HepG2 (cell line): ENCODE measurements around the gene PARD3. TPM values are rescaled to one million over a fixed set of nuclear protein-coding genes. Genes with fewer than 3 reads are reported as not detected.

Source experiments
- ATAC-seq: fragments of 200-7000 bp; cut with Tn5 transposase; 3 replicates; pipeline ENCODE4 v1.9.1; 2020; ENCODE audit warnings: mild to moderate bottlenecking, moderate library complexity
- BruUV-seq: library from RNA; stranded (reverse); fragments of 400-500 nt; replicated peaks from 2 replicates; lab custom pipeline; 2021; lab: Mats Ljungman, UMichigan
- CTCF ChIA-PET: fragments of 300-600 bp; formaldehyde crosslinking; extraction: SDS; loops from one replicate; lab custom pipeline; 2021; ENCODE audit warnings: low total read pairs, inconsistent platforms, low intra/inter-chr PET ratio; lab: Yijun Ruan, JAX
- POLR2A ChIA-PET: fragments of 350-600 bp; sonication (Branson Sonifier 250); formaldehyde crosslinking; loops from one replicate; lab custom pipeline; 2020; ENCODE audit warnings: antibody characterized with exemption, inconsistent platforms; lab: Yijun Ruan, JAX
- DNase-seq: peaks from one replicate; pipeline ENCODE4 v3.0.0-alpha.2; 2015; ENCODE audit warnings: low spot score
- FAIRE-seq: peaks from 3 replicates; lab custom pipeline; 2011; peaks lifted over from hg19 to GRCh38; lab: Jason Lieb, UNC
- H2AFZ ChIP-seq: one replicate; pipeline ENCODE4 v1.6.1; 2011; ENCODE audit warnings: low read length, inconsistent platforms
- H3K27ac ChIP-seq: fragments of 300-600 bp; 3 replicates; pipeline ENCODE4 v1.8.0; 2011; ENCODE audit warnings: mixed run types, mild to moderate bottlenecking, mixed read lengths, low read length, inconsistent platforms; ENCODE audit not compliant: insufficient read depth; ENCODE audit errors: extremely low read length
- H3K27me3 ChIP-seq, 2 experiments: fragments of 200-600 bp in 1 of 2; 2 replicates in 1 of 2; 3 replicates in 1 of 2; pipeline versions ENCODE4 v1.6.0 to v1.8.0; 2011; ENCODE audit warnings: low read length in 2 of 2, mild to moderate bottlenecking in 2 of 2, moderate library complexity in 2 of 2, inconsistent platforms in 1 of 2; ENCODE audit not compliant: insufficient read depth in 2 of 2, control insufficient read depth in 1 of 2
- H3K36me3 ChIP-seq, 2 experiments: fragments of 200-600 bp in 1 of 2; replicated peaks in 1 of 2; 2 replicates in 1 of 2; 3 replicates in 1 of 2; pipeline versions ENCODE4 v1.5.1 to v1.8.0; 2011; ENCODE audit warnings: low read length in 2 of 2, inconsistent platforms in 1 of 2; ENCODE audit not compliant: insufficient read depth in 2 of 2, control insufficient read depth in 1 of 2
- H3K4me1 ChIP-seq: 2 replicates; pipeline ENCODE4 v1.5.1; 2012; ENCODE audit warnings: low read length, inconsistent platforms; ENCODE audit not compliant: insufficient read depth
- H3K4me2 ChIP-seq: 2 replicates; pipeline ENCODE4 v1.6.0; 2011; ENCODE audit warnings: low read depth, low read length, inconsistent platforms
- H3K4me3 ChIP-seq, 3 experiments: fragments of 200-600 bp in 1 of 3; sonication (generic), shearing (Covaris generic) in 1 of 3; replicated peaks in 1 of 3; 2 replicates each; pipeline ENCODE4 v1.5.1; 2011 to 2016; ENCODE audit warnings: low read length in 3 of 3, inconsistent platforms in 2 of 3, low read depth in 2 of 3, mild to moderate bottlenecking in 2 of 3, control low read depth in 1 of 3, mixed read lengths in 1 of 3; ENCODE audit not compliant: insufficient read depth in 1 of 3
- H3K79me2 ChIP-seq: one replicate; pipeline ENCODE4 v1.6.1; 2011; ENCODE audit warnings: low read length, inconsistent platforms; ENCODE audit not compliant: insufficient read depth
- H3K9ac ChIP-seq: 2 replicates; pipeline ENCODE4 v1.6.0; 2011; ENCODE audit warnings: mild to moderate bottlenecking, low read depth, low read length, inconsistent platforms; ENCODE audit not compliant: insufficient read depth
- H3K9me3 ChIP-seq: 2 replicates; pipeline ENCODE4 v1.5.1; 2012; ENCODE audit warnings: mild to moderate bottlenecking, low read length
- H4K20me1 ChIP-seq: 2 replicates; pipeline ENCODE4 v1.6.0; 2011; ENCODE audit warnings: inconsistent platforms, mild to moderate bottlenecking, low read length, moderate library complexity; ENCODE audit not compliant: insufficient read depth
- MYC ChIP-seq: sonication (generic); formaldehyde crosslinking; IDR thresholded peaks from 2 replicates; pipeline ENCODE4 v1.9.0; 2021; ENCODE audit warnings: missing genetic modification reagents, borderline replicate concordance
- NONO ChIP-seq, 2 experiments: fragments of 450-650 bp in 1 of 2; sonication (generic) in 1 of 2; formaldehyde crosslinking in 1 of 2; IDR thresholded peaks in 1 of 2; conservative IDR thresholded peaks in 1 of 2; 2 replicates each; pipeline versions ENCODE4 v1.6.1 to v1.8.0; 2017 to 2022; ENCODE audit warnings: mild to moderate bottlenecking in 1 of 2, missing genetic modification reagents in 1 of 2, moderate library complexity in 1 of 2
- SNRNP70 ChIP-seq: fragments of 200-400 bp; formaldehyde crosslinking; IDR thresholded peaks from 2 replicates; pipeline ENCODE4 v1.6.1; 2017; ENCODE audit warnings: mild to moderate bottlenecking, low read depth, low read length, moderate library complexity
- ZBTB33 ChIP-seq: sonication (generic); formaldehyde crosslinking; IDR thresholded peaks from 2 replicates; pipeline ENCODE4 v1.4.0; 2020; ENCODE audit warnings: missing genetic modification reagents
- ZBTB38 ChIP-seq: sonication (generic); formaldehyde crosslinking; IDR thresholded peaks from 2 replicates; pipeline ENCODE4 v1.5.1; 2020; ENCODE audit warnings: mild to moderate bottlenecking, missing genetic modification reagents
- ZNF598 ChIP-seq: sonication (generic); formaldehyde crosslinking; IDR thresholded peaks from 2 replicates; pipeline ENCODE4 v1.5.1; 2020; ENCODE audit warnings: mild to moderate bottlenecking, missing genetic modification reagents, borderline replicate concordance
- ZNF687 ChIP-seq: sonication (generic); formaldehyde crosslinking; IDR thresholded peaks from 2 replicates; pipeline ENCODE4 v1.5.1; 2020; ENCODE audit warnings: mild to moderate bottlenecking, missing genetic modification reagents, moderate library complexity
- WGBS: methylation state at CpG from one replicate; pipeline ENCODE4 v1.1.6; 2017; ENCODE audit warnings: low lambda C conversion rate; 5-methylcytosine and 5-hydroxymethylcytosine counted together
- in situ Hi-C: cut with HindIII; loops from 2 replicates; pipeline ENCODE4 v1.10.0; 2017; ENCODE audit warnings: low pct_unique_long_range_greater_than_20kb; ENCODE audit not compliant: extremely low pct_ligation_motif_present
- intact Hi-C: fragments of 100-400 bp; cut with micrococcal nuclease; formaldehyde crosslinking; loops from one replicate; pipeline ENCODE4 v1.10.0; 2022; ENCODE audit not compliant: unreplicated experiment
- polyA plus RNA-seq, 8 experiments: library from polyadenylated mRNA; depleted of rRNA in 3 of 8; stranded (reverse) in 7 of 8; unstranded in 1 of 8; fragments of >200 nt; fragmentation: Illumina TruSeq in 4 of 8; extraction: Trizol in 4 of 8; gene quantifications; 2 replicates each; pipeline versions ENCODE4 v1.2.1 to v1.2.3, GENCODE V29; 2011 to 2016; ENCODE audit warnings: low read depth in 4 of 8, missing spikeins in 1 of 8, mixed read lengths in 1 of 8; ENCODE audit not compliant: insufficient read depth in 1 of 8
- total RNA-seq, 5 experiments: library from RNA; depleted of rRNA; stranded (reverse); fragments of >200 nt; fragmentation: Illumina TruSeq; extraction: Trizol; gene quantifications; 2 replicates each; pipeline ENCODE4 v1.2.3, GENCODE V29; 2016; ENCODE audit warnings: low read depth in 1 of 5

Gene PARD3
- total and polyA plus RNA-seq, 2 of the 13 experiments (the other 11 are each of a cell fraction or from before 2014, with no cell fraction given) = 40.9 to 60.0 TPM

- no peaks in the 10 kb centered on the region for H3K36me3 ChIP-seq
- POLR2A ChIA-PET = no interaction called here
- no TSS peak for BruUV-seq
- H4K20me1 ChIP-seq = 0 out of 2 replicates have a peak, but pooled peaks cover 3% of the 10 kb centered on the region
- ATAC-seq = no peak
- H3K4me1 ChIP-seq = peaks cover 77% of the 10 kb centered on the region
- H3K27me3 ChIP-seq = no peaks in the 10 kb centered on the region
- no peak overlapping the region for H3K9ac ChIP-seq
- TF ChIP-seq NONO (IDR thresholded peaks at IDR 0.05) (no peak), NONO (CRISPR knock-in tag; conservative IDR thresholded peaks at IDR 0.05) (no peak), ZNF598 (CRISPR knock-in tag) (no peak), ZNF687 (CRISPR knock-in tag) (peak; percentile 30; the same call in 1 of the 2 replicates), SNRNP70 (no peak), ZBTB38 (peak; percentile 38; the same call in 1 of the 2 replicates), MYC (no peak), ZBTB33 (CRISPR knock-in tag) (peak; percentile 92)
- CTCF ChIA-PET = no interaction called here
- in situ Hi-C loops = no loop called here
- peaks cover 82% of the 10 kb centered on the region for H3K79me2 ChIP-seq
- no peak overlapping the region for H3K4me3 ChIP-seq
- WGBS = 82% methylated on average over 9 of the region's 9 CpGs
- no peak for FAIRE-seq
- intact Hi-C loops = loop anchor here (5.0 to 10.0 kb wide), 2 partner anchors 55 to 72 kb away; no protein-coding TSS in a partner anchor
- DNase-seq = no peak
- H3K27ac ChIP-seq = peak overlapping the region; percentile 98
- no peak overlapping the region for H3K4me2 ChIP-seq
- no peaks in the 10 kb centered on the region for H3K9me3 ChIP-seq
- H2AFZ ChIP-seq = no peak overlapping the region
Observed at GRCh38 chr10:34739915-34740314, 75.2 kb downstream of the PARD3 start.
